HG02852 (cell line): ENCODE results near the gene LAGE3.

Source experiments
- ATAC-seq: cut with Tn5 transposase; IDR thresholded peaks from one replicate; pipeline ENCODE4 v1.9.1; 2021; ENCODE audit warnings: mild to moderate bottlenecking, moderate library complexity; ENCODE audit not compliant: unreplicated experiment

LAGE3 gene

GRCh38 chrX:154481195-154481594, 2.1 kb upstream of the LAGE3 start:
- ATAC-seq, result no peak

- no peak for ATAC-seq
Measured at GRCh38 chrX:154477891-154478477, 1.1 kb downstream of the LAGE3 start.

GRCh38 chrX:154476821-154477220, 2.3 kb downstream of the LAGE3 start:
- no peak for ATAC-seq

DNA sequence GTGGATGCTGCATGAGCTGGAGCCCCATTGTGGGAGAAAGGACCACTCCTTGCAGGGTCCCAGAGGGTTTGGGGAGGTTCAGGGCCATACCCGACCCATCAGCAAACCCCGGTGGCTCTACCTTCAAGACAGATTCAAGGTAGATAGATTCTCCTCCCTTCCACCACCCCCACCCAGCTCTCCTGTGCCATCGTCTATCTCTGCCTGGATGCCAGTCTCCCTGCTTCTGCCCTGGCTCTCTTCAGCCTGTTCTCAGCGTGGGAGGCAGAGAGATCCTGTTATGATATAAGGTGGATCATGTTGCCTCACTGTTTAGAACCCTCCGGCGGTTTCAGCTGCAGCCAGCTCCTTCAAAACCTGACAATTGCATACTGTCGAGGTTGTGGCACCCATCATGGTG, 5.4 kb downstream of the LAGE3 start:
- no peak for ATAC-seq

DNA sequence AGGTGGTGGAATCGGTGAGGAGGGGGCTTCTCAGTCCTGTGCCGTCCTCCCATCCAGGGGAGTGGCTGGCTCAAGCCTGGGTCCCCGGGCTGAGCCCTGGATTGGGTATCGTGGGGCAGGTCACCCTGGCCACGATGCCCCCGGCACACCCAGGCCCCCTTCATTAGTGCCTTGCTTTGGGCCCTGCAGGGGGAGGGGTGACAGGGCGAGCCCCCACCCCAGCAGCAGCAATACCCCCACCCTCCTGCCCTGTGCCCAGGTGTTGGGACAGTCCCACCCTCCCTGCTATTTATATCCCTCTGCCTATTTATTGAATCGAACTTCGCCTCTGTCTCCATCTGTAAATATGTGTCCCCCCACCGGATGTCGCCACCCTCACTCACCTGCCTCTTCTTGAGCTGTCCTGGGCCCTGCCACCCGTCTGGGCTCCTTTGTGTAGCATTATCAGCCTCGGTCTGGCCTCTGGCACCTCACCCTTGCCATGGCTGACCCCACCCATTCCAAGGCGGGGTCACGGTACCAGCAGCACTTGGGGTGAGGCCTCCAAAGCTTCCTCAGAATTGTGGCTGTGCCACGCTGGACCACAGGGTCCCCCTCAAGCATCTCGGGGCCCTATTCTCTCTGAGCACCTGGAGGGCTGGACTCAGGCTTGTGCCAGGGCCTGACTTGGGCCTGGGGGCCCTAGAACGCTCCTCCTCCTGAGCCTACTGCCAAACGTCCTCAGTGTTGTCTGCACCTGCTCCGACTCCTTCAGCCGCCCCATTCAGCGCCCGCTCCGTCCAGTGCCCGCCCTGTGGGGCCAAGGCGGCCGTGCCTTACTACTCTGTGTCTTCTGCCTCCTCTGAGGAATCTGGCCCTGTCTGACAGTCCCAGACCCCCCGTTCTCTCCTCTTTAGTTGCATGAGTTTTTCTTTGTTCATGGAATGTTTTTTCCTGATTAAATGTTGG, 6.1 kb downstream of the LAGE3 start:
- ATAC-seq, result no peak

- ATAC-seq, result no peak
Measured at GRCh38 chrX:154471839-154472684, 7.0 kb downstream of the LAGE3 start.

DNA sequence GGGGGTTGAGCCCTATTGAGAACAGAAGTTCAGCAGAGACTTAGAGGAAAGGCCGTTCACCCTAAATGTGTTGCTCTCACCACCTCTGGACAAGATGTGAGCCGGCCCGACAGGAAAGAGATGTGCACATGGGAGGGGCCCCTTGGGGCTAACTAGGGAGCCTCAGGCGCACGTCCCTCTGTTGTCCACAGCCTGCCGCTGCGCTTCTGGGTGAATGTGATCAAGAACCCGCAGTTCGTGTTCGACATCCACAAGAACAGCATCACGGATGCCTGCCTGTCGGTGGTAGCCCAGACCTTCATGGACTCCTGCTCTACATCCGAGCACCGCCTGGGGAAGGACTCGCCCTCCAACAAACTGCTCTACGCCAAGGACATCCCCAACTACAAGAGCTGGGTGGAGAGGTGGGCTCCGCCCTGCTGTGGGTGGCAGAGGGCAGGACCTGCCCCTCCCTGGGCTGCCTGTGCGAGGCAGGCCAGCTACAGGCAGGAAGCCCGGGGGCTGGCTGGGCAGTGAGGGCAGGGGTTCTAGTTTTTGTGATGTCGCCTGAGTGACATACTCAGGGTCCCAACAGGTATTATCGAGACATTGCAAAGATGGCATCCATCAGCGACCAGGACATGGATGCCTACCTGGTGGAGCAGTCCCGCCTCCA, 8.0 kb downstream of the LAGE3 start:
- no peak for ATAC-seq

- ATAC-seq, result no peak
Measured at GRCh38 chrX:154470434-154470833, 8.6 kb downstream of the LAGE3 start.

- no peak for ATAC-seq
Measured at GRCh38 chrX:154469880-154470279, 9.2 kb downstream of the LAGE3 start.

DNA sequence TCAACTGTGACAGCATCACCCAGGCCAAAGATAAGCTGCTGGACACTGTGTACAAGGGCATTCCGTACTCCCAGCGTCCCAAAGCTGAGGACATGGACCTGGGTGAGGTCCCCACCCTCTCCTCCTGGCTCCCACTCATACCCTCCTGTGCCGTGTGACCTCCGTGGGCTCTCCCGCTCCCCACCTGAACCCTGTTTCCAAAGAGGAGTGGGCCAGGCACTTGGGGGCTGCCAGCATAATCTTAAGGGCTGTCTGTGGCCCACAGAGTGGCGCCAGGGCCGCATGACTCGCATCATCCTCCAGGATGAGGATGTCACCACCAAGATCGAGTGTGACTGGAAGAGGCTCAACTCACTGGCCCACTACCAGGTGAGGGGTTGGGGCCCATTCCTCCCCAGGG, 10.0 kb downstream of the LAGE3 start:
- ATAC-seq, result no peak

- ATAC-seq, result no peak
Measured at GRCh38 chrX:154468217-154468616, 10.9 kb downstream of the LAGE3 start.

GRCh38 chrX:154467556-154467955, 11.5 kb downstream of the LAGE3 start:
- ATAC-seq, result no peak

DNA sequence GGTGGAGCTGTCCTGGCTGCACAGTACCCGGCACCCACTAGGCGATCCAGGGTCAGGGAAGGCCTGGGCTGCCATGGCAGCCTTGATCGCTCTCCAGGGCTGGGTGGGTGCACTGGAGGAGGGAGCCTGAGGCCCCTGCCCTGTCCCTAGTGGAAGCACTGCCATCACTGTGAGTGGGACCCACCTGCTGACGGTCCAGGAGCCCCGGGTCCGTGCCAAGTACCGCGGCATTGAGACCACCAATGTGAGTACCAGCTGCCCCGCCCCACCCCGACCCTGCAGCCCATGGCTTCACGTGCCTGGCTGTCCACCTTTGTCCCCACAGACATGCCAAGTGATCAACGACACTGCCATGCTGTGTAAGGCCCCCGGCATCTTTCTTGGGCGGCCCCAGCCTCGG, 12.2 kb downstream of the LAGE3 start:
- no peak for ATAC-seq

- ATAC-seq, result no peak
Measured at GRCh38 chrX:154466036-154466435, 13.0 kb downstream of the LAGE3 start.

DNA sequence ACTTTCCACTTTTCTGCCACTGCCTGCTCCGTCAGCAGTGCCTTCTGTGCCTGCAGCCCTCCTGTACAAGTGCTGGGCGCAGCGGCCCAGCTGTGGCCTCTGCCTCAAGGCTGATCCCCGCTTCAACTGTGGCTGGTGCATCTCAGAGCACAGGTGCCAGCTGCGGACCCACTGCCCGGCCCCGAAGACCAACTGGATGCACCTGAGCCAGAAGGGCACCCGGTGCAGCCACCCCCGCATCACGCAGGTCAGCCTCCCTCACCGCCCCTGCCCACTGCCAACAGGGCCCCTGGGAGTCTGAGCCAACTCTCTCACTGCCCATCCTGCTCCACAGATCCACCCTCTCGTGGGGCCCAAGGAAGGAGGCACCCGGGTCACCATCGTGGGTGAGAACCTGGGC, 13.5 kb downstream of the LAGE3 start:
- no peak for ATAC-seq

- ATAC-seq, result no peak
Measured at GRCh38 chrX:154464806-154465365, 14.2 kb downstream of the LAGE3 start.

GRCh38 chrX:154463611-154464220, 15.4 kb downstream of the LAGE3 start:
- no peak for ATAC-seq

- no peak for ATAC-seq
Measured at GRCh38 chrX:154462396-154462795, 16.7 kb downstream of the LAGE3 start.

- no peak for ATAC-seq
Measured at GRCh38 chrX:154460326-154460725, 18.8 kb downstream of the LAGE3 start.

DNA sequence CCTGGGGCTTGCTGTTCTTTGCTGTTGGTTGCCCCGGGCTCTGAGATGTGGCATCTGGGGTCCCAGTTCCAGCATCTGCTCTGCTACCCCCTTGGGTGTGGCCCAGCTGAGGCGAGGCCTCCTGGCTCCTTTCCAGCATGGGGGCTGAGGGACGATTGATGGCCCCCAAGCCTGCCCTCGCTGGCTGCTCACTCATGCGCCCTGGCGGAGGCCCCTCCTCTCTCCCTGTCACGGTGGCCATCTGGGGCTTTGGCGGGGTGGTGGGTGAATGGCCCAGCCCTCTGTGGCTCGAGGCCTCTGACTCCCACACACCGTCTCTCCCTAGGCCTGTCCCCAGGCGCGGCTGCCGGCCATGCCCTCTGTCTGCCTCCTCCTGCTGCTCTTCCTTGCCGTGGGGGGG, 19.2 kb downstream of the LAGE3 start:
- no peak for ATAC-seq
